HepG2 (cell line): ENCODE results near the gene SLC12A1. TPM values are rescaled to one million over a fixed set of nuclear protein-coding genes. Genes with fewer than 3 reads are reported as not detected.

Experiments
- CCAR2 ChIP-seq: fragments of 200-400 bp; formaldehyde crosslinking; optimal IDR thresholded peaks from 2 replicates; pipeline ENCODE3; 2018; ENCODE audit warnings: low read depth, mild to moderate bottlenecking, low read length, moderate library complexity
- CREB3 ChIP-seq: sonication (generic); formaldehyde crosslinking; IDR thresholded peaks from 2 replicates; pipeline ENCODE4 v1.5.0; 2020; ENCODE audit warnings: missing genetic modification reagents
- DNMT1 ChIP-seq: sonication (generic); formaldehyde crosslinking; IDR thresholded peaks from 2 replicates; pipeline ENCODE4 v1.5.1; 2020; ENCODE audit warnings: mild to moderate bottlenecking, missing genetic modification reagents
- EEA1 ChIP-seq: sonication (generic); formaldehyde crosslinking; IDR thresholded peaks from 2 replicates; pipeline ENCODE4 v1.5.1; 2020; ENCODE audit warnings: mild to moderate bottlenecking, missing genetic modification reagents, borderline replicate concordance
- FLYWCH1 ChIP-seq: sonication (generic); formaldehyde crosslinking; IDR thresholded peaks from 2 replicates; pipeline ENCODE4 v1.8.1; 2023; ENCODE audit warnings: mild to moderate bottlenecking, missing genetic modification reagents
- HNF4G ChIP-seq, 2 experiments: sonication (generic) in 1 of 2; formaldehyde crosslinking in 1 of 2; IDR thresholded peaks; 2 replicates each; pipeline versions ENCODE4 v1.4.0 to v1.6.1; 2011 to 2020; ENCODE audit warnings: borderline replicate concordance in 2 of 2, low read depth in 2 of 2, mild to moderate bottlenecking in 2 of 2, low read length in 1 of 2, missing genetic modification reagents in 1 of 2, moderate library complexity in 1 of 2
- IRF9 ChIP-seq: sonication (generic); formaldehyde crosslinking; IDR thresholded peaks from 2 replicates; pipeline ENCODE4 v1.8.0; 2022; ENCODE audit warnings: missing genetic modification reagents, mild to moderate bottlenecking, borderline replicate concordance
- JDP2 ChIP-seq: sonication (generic); formaldehyde crosslinking; IDR thresholded peaks from 2 replicates; pipeline ENCODE4 v1.8.1; 2022; ENCODE audit warnings: missing genetic modification reagents, borderline replicate concordance
- KDM3A ChIP-seq: IDR thresholded peaks from 2 replicates; pipeline ENCODE4 v1.6.1; 2018; ENCODE audit warnings: low read depth, missing compliant biosample characterization
- MED1 ChIP-seq: sonication (generic); formaldehyde crosslinking; IDR thresholded peaks from 2 replicates; pipeline ENCODE4 v1.4.0; 2020; ENCODE audit warnings: missing genetic modification reagents
- NFIC ChIP-seq: IDR thresholded peaks from 2 replicates; pipeline ENCODE4 v1.6.1; 2012; ENCODE audit warnings: mild to moderate bottlenecking, low read length, inconsistent platforms
- SNAI1 ChIP-seq: sonication (generic); formaldehyde crosslinking; IDR thresholded peaks from 2 replicates; pipeline ENCODE4 v1.5.0; 2020; ENCODE audit warnings: mild to moderate bottlenecking, missing genetic modification reagents, borderline replicate concordance
- TCF7L2 ChIP-seq: IDR thresholded peaks from 2 replicates; pipeline ENCODE4 v1.6.1; 2011; ENCODE audit warnings: mild to moderate bottlenecking, low read depth, low read length, moderate library complexity
- TRIM22 ChIP-seq: fragments of 450-650 bp; IDR thresholded peaks from 2 replicates; pipeline ENCODE4 v1.6.1; 2017
- WIZ ChIP-seq: sonication (generic); formaldehyde crosslinking; IDR thresholded peaks from 2 replicates; pipeline ENCODE4 v1.5.1; 2020; ENCODE audit warnings: mild to moderate bottlenecking, missing genetic modification reagents
- ZBTB10 ChIP-seq: sonication (generic); formaldehyde crosslinking; IDR thresholded peaks from 2 replicates; pipeline ENCODE4 v1.4.0; 2020; ENCODE audit warnings: missing genetic modification reagents, borderline replicate concordance
- ZFAT ChIP-seq: sonication (generic); formaldehyde crosslinking; conservative IDR thresholded peaks from 2 replicates; pipeline ENCODE4 v1.8.1; 2023; ENCODE audit warnings: missing genetic modification reagents, inconsistent platforms
- ZGPAT ChIP-seq: IDR thresholded peaks from 2 replicates; pipeline ENCODE4 v1.6.1; 2016; ENCODE audit warnings: mild to moderate bottlenecking
- ZMAT5 ChIP-seq: sonication (generic); formaldehyde crosslinking; IDR thresholded peaks from 2 replicates; pipeline ENCODE4 v1.5.0; 2020; ENCODE audit warnings: mild to moderate bottlenecking, low read depth, missing genetic modification reagents, borderline replicate concordance
- ZNF549 ChIP-seq: sonication (generic); formaldehyde crosslinking; IDR thresholded peaks from 2 replicates; pipeline ENCODE4 v1.5.0; 2020; ENCODE audit warnings: missing genetic modification reagents
- polyA plus RNA-seq, 8 experiments: library from polyadenylated mRNA; depleted of rRNA in 3 of 8; stranded (reverse) in 7 of 8; unstranded in 1 of 8; fragments of >200 nt; fragmentation: Illumina TruSeq in 4 of 8; extraction: Trizol in 4 of 8; gene quantifications; 2 replicates each; pipeline versions ENCODE4 v1.2.1 to v1.2.3, GENCODE V29; 2011 to 2016; ENCODE audit warnings: low read depth in 4 of 8, missing spikeins in 1 of 8, mixed read lengths in 1 of 8; ENCODE audit not compliant: insufficient read depth in 1 of 8
- total RNA-seq, 5 experiments: library from RNA; depleted of rRNA; stranded (reverse); fragments of >200 nt; fragmentation: Illumina TruSeq; extraction: Trizol; gene quantifications; 2 replicates each; pipeline ENCODE4 v1.2.3, GENCODE V29; 2016; ENCODE audit warnings: low read depth in 1 of 5

SLC12A1 gene
- total and polyA plus RNA-seq, 2 of the 13 experiments (the other 11 are each of a cell fraction or from before 2014, with no cell fraction given): not detected

GRCh38 chr15:48330855-48331795, 125.0 kb downstream of the SLC12A1 start, which contains the start of gene DUT (continued):
- TF ChIP-seq IRF9: no peak
- TF ChIP-seq TCF7L2: no peak
- TF ChIP-seq CREB3 (CRISPR knock-in tag): peak; percentile 40; the same call in 1 of the 2 replicates
- TF ChIP-seq EEA1 (CRISPR knock-in tag): 0 out of 2 replicates have a peak, but pooled peaks have one; percentile 41
- no peak for TF ChIP-seq JDP2 (CRISPR knock-in tag)
- peak; percentile 53; the same call in 1 of the 2 replicates for TF ChIP-seq ZGPAT (CRISPR knock-in tag)
- no peak for TF ChIP-seq ZFAT (CRISPR knock-in tag)
- TF ChIP-seq NFIC: no peak
- TF ChIP-seq CCAR2: no peak
- TF ChIP-seq DNMT1 (CRISPR knock-in tag): no peak
- TF ChIP-seq ZNF549 (CRISPR knock-in tag): no peak
- no peak for TF ChIP-seq SNAI1
- peak; percentile 68 for TF ChIP-seq MED1 (CRISPR knock-in tag)
- TF ChIP-seq ZMAT5 (CRISPR knock-in tag): no peak
- TF ChIP-seq KDM3A (CRISPR knock-in tag): peak; percentile 95
- no peak for TF ChIP-seq HNF4G (IDR thresholded peaks at IDR 0.05; ENCODE audit: borderline replicate concordance, low read depth, low read length)
- no peak for TF ChIP-seq HNF4G (CRISPR knock-in tag; IDR thresholded peaks at IDR 0.05; ENCODE audit: borderline replicate concordance, low read depth)
- no peak for TF ChIP-seq WIZ (CRISPR knock-in tag)
- TF ChIP-seq TRIM22: no peak
- no peak for TF ChIP-seq FLYWCH1 (CRISPR knock-in tag)
- 0 out of 2 replicates have a peak, but pooled peaks have one; percentile 59 for TF ChIP-seq ZBTB10
